IMR-90 (cell line): ENCODE results near the gene PPP4C. TPM values are rescaled to one million over a fixed set of nuclear protein-coding genes. Genes with fewer than 3 reads are reported as not detected.

Experiments used
- ELK1 ChIP-seq: fragments of 150-350 bp; IDR thresholded peaks from 2 replicates; pipeline ENCODE4 v1.6.1; 2016; ENCODE audit warnings: low read depth, mild to moderate bottlenecking, low read length, moderate library complexity, borderline replicate concordance
- POLR2A ChIP-seq: IDR thresholded peaks from 2 replicates; pipeline ENCODE4 v1.6.1; 2012; ENCODE audit warnings: mild to moderate bottlenecking, low read depth, low read length
- RAD21 ChIP-seq: IDR thresholded peaks from 2 replicates; pipeline ENCODE4 v1.6.1; 2012; ENCODE audit warnings: low read length, improper control_type of control experiment
- SMC3 ChIP-seq: fragments of 150-350 bp; IDR thresholded peaks from 2 replicates; pipeline ENCODE4 v1.6.1; 2016; ENCODE audit warnings: low read depth, mild to moderate bottlenecking, antibody characterized with exemption, low read length, moderate library complexity
- polyA plus RNA-seq, 3 experiments: library from polyadenylated mRNA; depleted of rRNA; stranded (reverse); fragments of >200 nt; gene quantifications; 2 replicates each; pipeline ENCODE4 v1.2.3, GENCODE V29; 2012; ENCODE audit warnings: low replicate concordance in 1 of 3
- total RNA-seq: library from RNA; depleted of rRNA; stranded (reverse); fragments of >200 nt; gene quantifications from 2 replicates; pipeline ENCODE4 v1.2.3, GENCODE V29; 2012

PPP4C gene
- total and polyA plus RNA-seq, 2 of the 4 experiments (the other 2 are of a cell fraction) = 200 to 209 TPM

GRCh38 chr16:30090610-30091331 is 15.0 kb downstream of the PPP4C start (continued):
- TF ChIP-seq POLR2A (no peak), RAD21 (no peak), SMC3 (no peak), ELK1 (no peak)
